ENCODE measurements around the gene LRRC4B.
"Not testable (repeated sequence)": the region's sequence is repeated elsewhere in the genome, so short reads cannot be mapped to it uniquely, and the experiment has no call there.

LRRC4B gene

DNA sequence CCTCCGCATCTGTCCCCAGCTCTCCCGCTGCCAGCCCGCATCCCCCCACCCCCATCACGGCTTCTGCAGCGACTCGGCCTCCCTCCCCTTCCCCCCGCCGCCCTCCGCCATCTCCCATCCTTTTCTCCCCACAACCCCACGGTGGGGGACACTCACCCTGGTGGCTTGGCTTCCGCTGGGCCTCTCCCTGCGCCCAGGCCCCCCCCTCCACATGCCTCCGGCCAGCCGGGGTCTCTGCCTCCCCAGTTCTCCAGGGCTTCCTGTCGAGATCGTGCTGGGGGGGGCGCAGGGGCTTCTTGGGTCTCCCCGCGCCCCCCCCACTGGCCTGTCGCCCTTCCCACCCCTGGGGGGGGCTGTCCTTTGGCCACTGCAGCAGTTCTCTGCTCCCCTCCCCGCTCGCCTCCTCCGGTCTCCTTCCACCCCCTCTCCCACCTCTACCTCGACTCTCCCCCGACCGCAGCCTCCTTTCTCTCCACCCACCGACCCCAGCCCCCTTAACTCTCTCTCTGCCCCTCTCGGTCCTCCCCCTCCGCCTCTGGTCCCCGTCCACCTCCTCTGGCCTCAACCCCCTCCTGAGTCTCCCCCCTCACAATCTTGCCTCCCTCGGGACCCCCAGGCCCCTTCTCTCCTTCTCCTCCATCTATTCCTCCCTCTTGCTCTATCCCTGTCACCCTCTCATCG, 17.1 kb downstream of the LRRC4B start:
- no peak for DNase-seq

DNA sequence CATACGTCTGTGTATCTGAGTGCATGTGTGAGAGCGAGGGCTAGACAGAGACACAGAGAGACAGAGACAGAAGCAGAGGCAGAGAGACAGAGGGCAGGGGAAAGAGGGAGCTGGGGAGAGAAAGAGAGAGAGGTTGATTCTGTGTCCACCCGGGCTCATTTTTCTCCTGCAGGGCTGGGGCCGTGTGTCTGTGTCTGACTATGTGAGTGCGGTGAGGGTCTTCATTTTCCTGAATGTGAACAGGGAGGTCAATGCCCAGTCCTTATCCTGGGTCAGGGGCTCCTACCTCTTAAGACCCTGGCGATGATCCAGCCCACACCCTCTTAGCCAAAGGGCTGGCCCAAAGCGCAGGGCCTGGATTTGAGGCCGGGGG, 17.7 kb downstream of the LRRC4B start:
- no peak for DNase-seq

- DNase-seq: no peak
Observed at GRCh38 chr19:50549927-50550593, 18.2 kb downstream of the LRRC4B start.

- DNase-seq: no peak
Observed at GRCh38 chr19:50549059-50549926, 18.9 kb downstream of the LRRC4B start.

GRCh38 chr19:50548191-50549058, 19.8 kb downstream of the LRRC4B start:
- no peak for DNase-seq

GRCh38 chr19:50547385-50548190, 20.6 kb downstream of the LRRC4B start:
- no peak for DNase-seq

DNA sequence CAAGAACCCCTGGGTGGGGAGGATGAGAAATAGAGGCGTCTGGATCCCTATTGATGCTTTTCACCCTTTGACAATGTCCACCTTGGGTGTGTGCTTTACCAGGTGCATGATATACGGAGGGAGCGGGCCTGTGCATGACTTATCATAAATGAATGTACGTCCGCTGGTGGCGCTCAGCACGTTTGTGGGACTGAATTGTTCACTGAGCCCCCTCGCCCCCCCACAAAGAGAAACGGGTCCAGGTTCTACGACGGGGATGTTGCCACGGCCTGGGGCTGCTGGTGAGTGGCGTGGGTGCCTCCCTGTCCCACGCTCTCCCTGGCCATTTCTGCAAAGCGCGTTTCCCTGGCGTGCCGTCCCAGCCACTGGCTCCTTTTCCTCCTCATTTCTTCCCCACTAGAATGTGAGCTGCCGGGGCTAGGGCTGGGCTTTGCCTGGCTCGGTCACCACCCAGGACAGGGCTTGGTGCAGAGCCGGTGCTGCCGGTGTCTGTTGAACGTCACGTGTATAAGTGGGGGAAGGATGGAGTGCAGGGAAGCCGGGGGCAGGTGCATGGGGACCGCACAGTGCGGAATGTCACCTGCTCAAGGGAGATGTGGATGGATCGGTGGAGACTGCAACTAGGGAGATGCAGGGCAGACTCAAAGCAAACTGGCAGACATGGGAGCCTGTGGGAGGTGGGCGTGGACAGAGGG, 21.6 kb downstream of the LRRC4B start:
- no peak for DNase-seq

DNA sequence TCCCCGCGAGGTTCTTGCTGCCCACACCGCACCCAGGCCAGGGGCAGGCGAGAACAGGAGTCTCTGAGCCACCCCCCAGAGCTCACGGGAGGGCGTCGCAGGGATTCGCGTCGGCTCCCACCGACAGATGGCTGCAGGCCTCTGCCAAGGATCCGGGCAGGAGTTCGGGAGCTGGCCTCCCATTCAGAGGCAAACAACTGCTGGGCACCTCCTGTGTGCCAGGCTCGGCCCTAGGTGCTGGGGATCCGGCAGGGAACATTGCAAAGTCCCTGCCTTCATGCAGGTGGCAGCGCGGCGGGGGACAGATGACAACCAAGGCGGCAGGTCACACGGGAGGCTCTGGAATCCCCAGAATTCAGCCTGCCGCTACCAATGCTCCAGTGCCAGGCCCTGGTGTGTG, 25.3 kb downstream of the LRRC4B start:
- no peak for DNase-seq

GRCh38 chr19:50537769-50538230, 30.4 kb downstream of the LRRC4B start:
- peak; percentile 54 for DNase-seq

DNA sequence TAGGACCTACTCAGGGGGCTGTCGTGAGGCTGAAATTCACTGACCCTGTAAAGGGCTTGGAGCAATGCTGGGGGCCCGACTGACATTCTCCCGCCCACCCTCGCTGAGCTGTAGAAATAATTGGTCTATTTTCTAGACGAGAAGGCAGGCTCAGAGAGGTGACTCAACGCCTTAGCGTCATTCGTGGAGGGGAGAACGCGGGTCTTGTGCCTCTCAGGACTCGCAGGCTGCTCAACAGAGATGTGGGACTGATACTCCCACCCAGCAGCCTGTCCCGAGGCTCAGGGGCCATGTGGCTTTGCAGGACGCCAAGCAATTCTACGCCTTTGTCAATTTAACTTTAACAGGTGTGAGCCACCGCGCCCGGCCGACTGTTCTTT, 30.9 kb downstream of the LRRC4B start:
- DNase-seq: no peak

DNA sequence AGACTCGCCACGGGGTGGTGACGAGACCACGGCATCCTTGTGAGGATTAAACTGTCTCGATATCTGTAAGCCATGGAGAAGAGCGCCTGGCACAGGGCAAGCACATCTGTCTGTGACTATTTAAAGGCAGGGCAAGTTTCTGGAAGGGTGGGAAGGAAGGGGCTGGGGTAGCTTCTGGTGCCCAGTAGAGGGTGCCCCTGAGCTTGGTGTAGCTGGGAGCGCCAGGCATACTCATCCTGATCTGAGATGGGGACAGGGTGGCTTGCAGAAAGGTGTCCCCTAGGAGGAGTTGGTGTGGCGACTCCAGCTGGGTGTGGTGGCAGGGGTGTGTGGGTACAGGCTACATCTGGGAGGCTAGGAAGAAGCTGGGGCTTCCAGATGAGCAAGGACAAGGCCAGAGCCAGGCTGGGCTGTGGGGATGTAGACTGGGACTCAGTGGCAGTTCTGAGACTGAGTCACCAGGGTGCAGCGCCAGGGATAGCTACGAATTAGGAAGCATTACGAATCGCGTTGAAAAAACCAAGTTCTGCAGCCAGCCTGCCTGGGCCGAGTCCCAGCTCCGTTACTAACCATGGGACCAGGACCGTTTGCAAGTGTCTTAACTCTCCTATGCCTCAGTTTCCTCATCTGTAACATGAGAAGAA, 31.5 kb downstream of the LRRC4B start:
- DNase-seq: no peak

DNA sequence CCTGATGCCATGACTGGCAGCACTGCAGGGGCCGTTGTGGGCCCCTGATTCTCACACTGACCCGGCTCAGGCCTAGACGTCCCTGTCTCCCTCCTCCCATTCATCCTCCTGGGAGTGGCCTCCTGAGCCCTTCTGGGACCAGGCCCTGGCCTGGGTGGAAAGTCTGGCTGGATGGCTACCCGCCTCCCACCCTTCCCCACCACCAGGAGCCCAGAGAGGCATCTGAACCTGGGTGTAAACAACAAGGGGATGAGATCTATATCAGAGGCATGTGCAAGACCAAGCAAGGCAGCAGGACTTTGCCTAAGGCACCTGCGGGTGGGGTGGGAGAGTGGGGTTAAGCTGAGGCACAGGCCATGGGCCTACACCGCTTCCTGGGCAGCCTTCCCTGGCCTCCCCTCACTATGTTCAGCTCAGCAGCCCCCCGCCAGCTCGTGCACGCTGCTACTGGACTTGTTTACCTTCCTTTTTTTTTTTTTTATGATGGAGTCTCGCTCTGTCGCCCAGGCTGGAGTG, 32.5 kb downstream of the LRRC4B start:
- DNase-seq: no peak

GRCh38 chr19:50534478-50534877, 33.8 kb downstream of the LRRC4B start:
- no peak for DNase-seq

DNA sequence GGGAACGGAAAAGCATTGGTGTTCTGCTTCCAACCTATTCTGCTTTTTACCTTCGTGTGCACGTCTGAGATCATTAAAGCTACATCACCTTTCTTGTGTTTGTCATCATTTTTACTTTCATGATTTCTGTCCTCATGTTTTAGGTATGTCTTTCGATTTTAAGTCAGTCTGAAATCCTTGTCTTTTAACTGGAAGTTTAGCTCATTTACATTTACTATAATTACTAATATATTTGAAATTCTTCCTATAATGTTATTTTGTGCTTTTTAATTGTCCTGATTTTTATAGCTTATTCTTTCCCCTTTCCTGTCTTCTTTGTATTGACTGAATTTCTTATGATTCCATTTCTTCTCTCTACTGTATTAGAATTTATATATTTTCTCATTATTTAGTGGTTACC, 35.3 kb downstream of the LRRC4B start:
- no peak for DNase-seq

DNA sequence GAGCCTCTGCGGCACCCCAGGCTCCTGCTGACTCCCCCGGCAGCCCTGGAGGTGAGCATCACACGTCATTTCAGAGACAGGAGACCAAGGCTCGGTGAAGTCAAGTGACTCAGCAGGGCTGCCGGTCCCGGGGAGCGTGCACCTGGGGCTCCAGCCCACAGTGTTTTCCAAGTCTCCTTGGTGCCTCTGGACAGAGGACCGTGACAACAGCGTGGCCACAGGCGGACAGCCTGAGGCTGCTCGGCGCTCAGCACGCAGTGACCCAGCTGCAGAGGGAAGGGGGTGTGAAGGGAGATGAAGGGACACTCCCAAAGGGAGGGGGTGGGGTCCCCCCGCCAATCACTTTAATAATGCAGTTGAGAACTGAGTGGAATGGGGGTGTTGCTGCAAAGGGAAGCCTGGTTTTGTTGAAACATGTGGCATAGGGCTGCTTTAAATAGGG, 37.0 kb downstream of the LRRC4B start:
- no peak for DNase-seq

- DNase-seq: not testable (repeated sequence)
Observed at GRCh38 chr19:50528052-50528451, 40.2 kb downstream of the LRRC4B start.

- no peak for DNase-seq
Observed at GRCh38 chr19:50522881-50523280, 45.4 kb downstream of the LRRC4B start.

DNA sequence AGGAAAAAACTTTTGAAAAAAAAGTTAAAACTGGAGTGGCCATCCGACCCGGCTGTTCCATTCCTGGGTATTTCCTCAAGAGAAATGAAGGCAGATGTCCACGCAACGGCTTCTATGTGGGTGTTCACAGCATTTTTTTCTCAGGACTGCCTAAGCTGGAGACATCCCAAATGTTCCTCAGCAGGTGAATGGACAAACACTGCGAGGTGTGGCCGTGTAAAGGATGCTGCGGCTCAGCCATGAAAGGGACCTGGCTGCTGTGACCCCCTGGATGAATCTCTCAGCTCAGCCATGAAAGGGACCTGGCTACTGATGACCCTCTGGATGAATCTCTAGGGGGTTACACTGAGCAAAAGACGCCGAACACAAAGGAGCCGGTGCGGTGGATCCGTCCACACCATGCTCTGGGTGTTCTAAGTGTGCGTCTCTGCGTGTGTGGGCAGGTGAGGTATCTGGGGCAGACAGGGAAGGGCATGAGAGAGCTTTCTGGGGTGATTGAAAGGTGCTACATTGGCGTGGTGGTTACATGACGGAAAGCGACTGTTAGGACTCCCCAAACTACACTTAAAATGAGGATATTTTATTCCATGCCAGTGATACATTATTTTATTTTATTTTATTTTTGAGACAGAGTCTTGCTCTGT, 47.3 kb downstream of the LRRC4B start:
- DNase-seq: no peak

GRCh38 chr19:50519006-50519575, 49.1 kb downstream of the LRRC4B start:
- DNase-seq: no peak

All from GDM1 (cell line).